ENCODE measurements around the gene PRKN. TPM values are rescaled to one million over a fixed set of nuclear protein-coding genes. Genes with fewer than 3 reads are reported as not detected.
"Not testable (repeated sequence)": the region's sequence is repeated elsewhere in the genome, so short reads cannot be mapped to it uniquely, and the experiment has no call there.

The PRKN gene
- total RNA-seq, 1 experiment from 2014 or later, result 0.46 TPM

- ATAC-seq (no peak), DNase-seq (ENCODE audit: low read depth, low spot score) (no peak)
- Histone ChIP-seq H3K4me1 (ENCODE audit: control insufficient read depth, insufficient read depth, low read length) (no peaks in the 10 kb centered on the region), H3K27me3 (ENCODE audit: control insufficient read depth, insufficient read depth, low read length) (no peaks in the 10 kb centered on the region), H3K4me3 (ENCODE audit: low read depth in 2 of 2, low read length in 2 of 2) (no peak overlapping the region), H3K9me3 (ENCODE audit: control insufficient read depth, insufficient read depth, low read depth, low read length) (no peaks in the 10 kb centered on the region), H3K36me3 (ENCODE audit: control insufficient read depth, insufficient read depth, low read length) (no peaks in the 10 kb centered on the region), H3K27ac (ENCODE audit: low read length) (no peak overlapping the region)
- TF ChIP-seq REST (IDR thresholded peaks at IDR 0.05; ENCODE audit: insufficient read depth in 1 of 2, low read depth in 2 of 2, low read length in 1 of 2) (no peak), POLR2AphosphoS5 (IDR thresholded peaks at IDR 0.05; ENCODE audit: low read depth, low read length) (no peak), TCF7L2 (IDR thresholded peaks at IDR 0.05; ENCODE audit: low read depth, low read length) (no peak), CTCF (IDR thresholded peaks at IDR 0.05) (no peak), SIN3A (IDR thresholded peaks at IDR 0.05; ENCODE audit: borderline replicate concordance, insufficient read depth, low read depth, low read length) (no peak)
- intact Hi-C loops (cut with micrococcal nuclease; ENCODE audit: unreplicated experiment) (no loop called here), in situ Hi-C loops (cut with HindIII; ENCODE audit: low pct_unique_long_range_greater_than_20kb, low sequenced_read_pairs) (no loop called here)
- ChIA-PET CTCF (no interaction called here), POLR2A (no interaction called here)
- no TSS peak for BruUV-seq (replicated peaks)
These were observed 899.2 kb downstream of the PRKN start for GRCh38 chr6:161828355-161828754.

GRCh38 chr6:161826512-161826911, 901.1 kb downstream of the PRKN start:
- no peaks in the 10 kb centered on the region for H3K9me3 ChIP-seq (ENCODE audit: control insufficient read depth, insufficient read depth, low read depth, low read length)
- no peaks in the 10 kb centered on the region for H3K4me1 ChIP-seq (ENCODE audit: control insufficient read depth, insufficient read depth, low read length)
- ATAC-seq (no peak), DNase-seq (ENCODE audit: low read depth, low spot score) (no peak)
- TF ChIP-seq TCF7L2 (IDR thresholded peaks at IDR 0.05; ENCODE audit: low read depth, low read length) (no peak), CTCF (IDR thresholded peaks at IDR 0.05) (no peak), REST (IDR thresholded peaks at IDR 0.05; ENCODE audit: insufficient read depth in 1 of 2, low read depth in 2 of 2, low read length in 1 of 2) (no peak), SIN3A (IDR thresholded peaks at IDR 0.05; ENCODE audit: borderline replicate concordance, insufficient read depth, low read depth, low read length) (no peak)
- no peak overlapping the region for H3K27ac ChIP-seq (ENCODE audit: low read length)
- no TSS peak for BruUV-seq (replicated peaks)
- in situ Hi-C loops (cut with HindIII; ENCODE audit: low pct_unique_long_range_greater_than_20kb, low sequenced_read_pairs), result no loop called here
- ChIA-PET POLR2A (no interaction called here), CTCF (no interaction called here)
- H3K36me3 ChIP-seq (ENCODE audit: control insufficient read depth, insufficient read depth, low read length), result no peaks in the 10 kb centered on the region
- no peak overlapping the region for H3K4me3 ChIP-seq (ENCODE audit: low read depth in 2 of 2, low read length in 2 of 2)
- no peaks in the 10 kb centered on the region for H3K27me3 ChIP-seq (ENCODE audit: control insufficient read depth, insufficient read depth, low read length)
- intact Hi-C loops (cut with micrococcal nuclease; ENCODE audit: unreplicated experiment), result no loop called here

GRCh38 chr6:161822204-161822603, 905.4 kb downstream of the PRKN start:
- ATAC-seq; H3K27ac ChIP-seq (ENCODE audit: low read length); intact Hi-C loops (cut with micrococcal nuclease; ENCODE audit: unreplicated experiment); BruUV-seq (replicated peaks); DNase-seq (ENCODE audit: low read depth, low spot score); CTCF ChIA-PET; POLR2A ChIA-PET; H3K4me1 ChIP-seq (ENCODE audit: control insufficient read depth, insufficient read depth, low read length); in situ Hi-C loops (cut with HindIII; ENCODE audit: low pct_unique_long_range_greater_than_20kb, low sequenced_read_pairs); H3K27me3 ChIP-seq (ENCODE audit: control insufficient read depth, insufficient read depth, low read length); H3K36me3 ChIP-seq (ENCODE audit: control insufficient read depth, insufficient read depth, low read length); H3K4me3 ChIP-seq (ENCODE audit: low read depth in 2 of 2, low read length in 2 of 2); H3K9me3 ChIP-seq (ENCODE audit: control insufficient read depth, insufficient read depth, low read depth, low read length): not testable (repeated sequence)
